ENCODE data around the gene RHOT1.

The RHOT1 gene

GRCh38 chr17:32268734-32269288, 126.5 kb downstream of the RHOT1 start:
- no peak for DNase-seq (ENCODE audit: low spot score)

DNA sequence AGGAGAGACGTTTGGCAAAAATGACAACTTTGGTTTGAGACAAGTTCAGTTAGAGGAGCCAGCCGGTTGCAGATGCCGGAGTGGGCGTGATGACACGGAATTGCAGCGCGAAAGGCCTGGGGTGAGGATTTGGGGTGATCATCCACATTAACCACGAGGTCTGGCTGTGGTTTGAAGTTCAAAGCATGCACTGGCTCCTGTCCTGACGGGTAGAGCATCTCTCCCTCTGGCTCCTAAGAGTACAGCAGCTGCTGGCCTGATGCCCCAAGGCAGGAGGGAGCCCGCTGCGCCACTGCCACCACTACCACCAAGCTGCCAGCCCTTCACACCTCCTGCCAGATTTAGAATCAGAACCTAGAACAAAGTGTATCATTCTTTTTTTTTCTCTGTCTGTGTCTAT, 127.1 kb downstream of the RHOT1 start:
- DNase-seq (ENCODE audit: low spot score) = peak; percentile 49

- DNase-seq (ENCODE audit: low spot score) = no peak
Measured at GRCh38 chr17:32271844-32272243, 129.5 kb downstream of the RHOT1 start.

- no peak for DNase-seq (ENCODE audit: low spot score)
Measured at GRCh38 chr17:32274101-32274500, 131.8 kb downstream of the RHOT1 start.

DNA sequence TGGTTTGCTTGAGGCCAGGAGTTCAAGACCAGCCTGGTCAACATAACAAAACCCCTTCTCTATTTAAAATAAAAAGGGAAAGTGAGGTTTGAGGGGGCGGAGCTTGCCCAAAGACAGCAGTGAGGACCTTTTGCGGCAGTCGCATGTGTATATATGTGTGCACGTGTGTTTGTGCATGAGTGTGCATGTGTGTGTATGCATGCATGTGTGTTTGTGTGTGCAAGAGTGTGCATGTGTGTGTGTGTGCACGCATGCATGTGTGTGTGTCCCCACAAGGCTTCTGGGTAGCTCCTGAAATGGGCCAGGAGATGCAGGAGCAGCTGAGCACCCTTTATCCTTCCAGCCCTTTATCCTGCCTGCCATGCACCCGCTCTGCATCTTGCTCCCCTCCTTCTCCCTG, 132.3 kb downstream of the RHOT1 start:
- no peak for DNase-seq (ENCODE audit: low spot score)

All from Ammon's horn (tissue), 1 donor.